GM12878 (cell line): ENCODE measurements around the gene DNAAF5. TPM values are rescaled to one million over a fixed set of nuclear protein-coding genes. Genes with fewer than 3 reads are reported as not detected.

Source experiments
- ATAC-seq: fragments of 200-7000 bp; cut with Tn5 transposase; 3 replicates; pipeline ENCODE4 v1.9.1; 2020; ENCODE audit warnings: mild to moderate bottlenecking, moderate library complexity
- BruUV-seq: library from RNA; stranded (reverse); fragments of 400-500 nt; replicated peaks from 2 replicates; lab custom pipeline; 2021; lab: Mats Ljungman, UMichigan
- CTCF ChIA-PET: fragments of 300-600 bp; sonication (Branson Sonifier 250); formaldehyde crosslinking; extraction: SDS; loops from one replicate; lab custom pipeline; 2021; ENCODE audit warnings: inconsistent platforms; lab: Yijun Ruan, JAX
- POLR2A ChIA-PET: fragments of 350-600 bp; formaldehyde crosslinking; extraction: SDS; loops from one replicate; lab custom pipeline; 2021; ENCODE audit warnings: inconsistent platforms; lab: Charles Lee
- RAD21 ChIA-PET: fragments of 300-600 bp; sonication (Branson Sonifier 250); formaldehyde crosslinking; loops from one replicate; lab custom pipeline; 2023; ENCODE audit warnings: antibody characterized with exemption; ENCODE audit not compliant: unreplicated experiment; lab: Charles Lee
- SMC1A ChIA-PET: fragments of 300-600 bp; sonication (Branson Sonifier 250); formaldehyde crosslinking; loops from one replicate; lab custom pipeline; 2023; ENCODE audit not compliant: unreplicated experiment, uncharacterized antibody; lab: Charles Lee
- DNase-seq: peaks from one replicate; pipeline ENCODE4 v3.0.0-alpha.2; 2011; ENCODE audit warnings: low read depth, low spot score
- FAIRE-seq: peaks from 3 replicates; lab custom pipeline; 2011; peaks lifted over from hg19 to GRCh38; lab: Jason Lieb, UNC
- H2AFZ ChIP-seq: 2 replicates; pipeline ENCODE4 v1.6.0; 2011; ENCODE audit warnings: low read depth, low read length, control low read depth; ENCODE audit not compliant: control insufficient read depth
- H3K27ac ChIP-seq: 2 replicates; pipeline ENCODE4 v1.5.1; 2011; ENCODE audit warnings: control low read depth; ENCODE audit not compliant: control insufficient read depth, insufficient read depth
- H3K27me3 ChIP-seq, 2 experiments: replicated peaks in 1 of 2; 2 replicates each; pipeline versions ENCODE4 v1.6.0 to v1.6.1; 2011; ENCODE audit warnings: low read length in 1 of 2; ENCODE audit not compliant: control insufficient read depth in 2 of 2, insufficient read depth in 2 of 2
- H3K36me3 ChIP-seq, 2 experiments: 2 replicates each; pipeline ENCODE4 v1.5.1; 2011; ENCODE audit warnings: low read length in 1 of 2; ENCODE audit not compliant: control insufficient read depth in 2 of 2, insufficient read depth in 2 of 2
- H3K4me1 ChIP-seq: 2 replicates; pipeline ENCODE4 v1.6.1; 2011; ENCODE audit warnings: mild to moderate bottlenecking, low read length, moderate library complexity, mixed read lengths; ENCODE audit not compliant: control insufficient read depth, insufficient read depth
- H3K4me2 ChIP-seq: 2 replicates; pipeline ENCODE4 v1.6.0; 2011; ENCODE audit warnings: control low read depth; ENCODE audit not compliant: control insufficient read depth, insufficient read depth
- H3K4me3 ChIP-seq: fragments of 200-600 bp; sonication (generic); 2 replicates; pipeline ENCODE4 v1.5.1; 2016
- H3K79me2 ChIP-seq: 2 replicates; pipeline ENCODE4 v1.6.0; 2011; ENCODE audit warnings: low read length; ENCODE audit not compliant: control insufficient read depth, insufficient read depth
- H3K9ac ChIP-seq: 2 replicates; pipeline ENCODE4 v1.8.0; 2011; ENCODE audit warnings: low read length, control low read depth, mixed read lengths; ENCODE audit not compliant: control insufficient read depth, insufficient read depth
- H3K9me3 ChIP-seq: replicated peaks from 3 replicates; pipeline ENCODE4 v1.5.1; 2011; ENCODE audit warnings: mild to moderate bottlenecking, low read length; ENCODE audit not compliant: control insufficient read depth, insufficient read depth
- H4K20me1 ChIP-seq: 2 replicates; pipeline ENCODE4 v1.6.0; 2011; ENCODE audit not compliant: control insufficient read depth, insufficient read depth
- BRCA1 ChIP-seq: IDR thresholded peaks from 2 replicates; pipeline ENCODE4 v1.6.1; 2011; ENCODE audit warnings: low read depth, low read length, improper control_type of control experiment
- CHD2 ChIP-seq: IDR thresholded peaks from 2 replicates; pipeline ENCODE4 v1.6.1; 2011; ENCODE audit warnings: low read depth, low read length, improper control_type of control experiment, borderline replicate concordance
- EED ChIP-seq: sonication (generic); IDR thresholded peaks from 2 replicates; pipeline ENCODE4 v1.6.1; 2016; ENCODE audit warnings: antibody characterized with exemption, low read depth
- ETV6 ChIP-seq, 2 experiments: fragments of 450-650 bp in 1 of 2; IDR thresholded peaks in 1 of 2; conservative IDR thresholded peaks in 1 of 2; 2 replicates each; pipeline ENCODE4 v1.6.1; 2014; ENCODE audit warnings: antibody characterized with exemption in 1 of 2, borderline replicate concordance in 1 of 2, low read depth in 1 of 2, mild to moderate bottlenecking in 1 of 2, moderate library complexity in 1 of 2
- NFIC ChIP-seq: IDR thresholded peaks from 2 replicates; pipeline ENCODE4 v1.6.1; 2012; ENCODE audit warnings: low read depth, mild to moderate bottlenecking, inconsistent platforms, low read length, moderate library complexity
- NR2C2 ChIP-seq: IDR thresholded peaks from 2 replicates; pipeline ENCODE4 v1.6.1; 2011; ENCODE audit warnings: borderline replicate concordance, low read depth; ENCODE audit not compliant: control insufficient read depth, insufficient read length
- NR2F1 ChIP-seq: fragments of 450-650 bp; conservative IDR thresholded peaks from 2 replicates; pipeline ENCODE4 v1.6.1; 2017; ENCODE audit warnings: mild to moderate bottlenecking
- RAD21 ChIP-seq: IDR thresholded peaks from 2 replicates; pipeline ENCODE4 v1.6.1; 2011; ENCODE audit warnings: mild to moderate bottlenecking, low read depth, low read length, moderate library complexity; ENCODE audit not compliant: insufficient read depth
- RB1 ChIP-seq: fragments of 450-650 bp; formaldehyde crosslinking; IDR thresholded peaks from 2 replicates; pipeline ENCODE4 v1.6.1; 2017; ENCODE audit warnings: mild to moderate bottlenecking, borderline replicate concordance
- SIN3A ChIP-seq: IDR thresholded peaks from 2 replicates; pipeline ENCODE4 v1.6.1; 2012; ENCODE audit warnings: low read depth, low read length, improper control_type of control experiment
- SREBF2 ChIP-seq: IDR thresholded peaks from 2 replicates; pipeline ENCODE4 v1.6.1; 2012; ENCODE audit warnings: mild to moderate bottlenecking, low read length
- SUPT20H ChIP-seq: IDR thresholded peaks from 2 replicates; pipeline ENCODE4 v1.6.1; 2011; ENCODE audit warnings: low read depth, mild to moderate bottlenecking, low read length, moderate library complexity, borderline replicate concordance; ENCODE audit not compliant: control insufficient read depth
- USF1 ChIP-seq: IDR thresholded peaks from 2 replicates; pipeline ENCODE4 v1.6.1; 2011; ENCODE audit warnings: borderline replicate concordance, low read depth, mild to moderate bottlenecking, moderate library complexity, mixed read lengths, low read length; ENCODE audit not compliant: insufficient read depth; ENCODE audit errors: extremely low read length
- YY1 ChIP-seq: IDR thresholded peaks from 2 replicates; pipeline ENCODE4 v1.6.1; 2011; ENCODE audit warnings: low read depth, mild to moderate bottlenecking, low read length
- WGBS: methylation state at CpG from one replicate; pipeline ENCODE4 v1.1.6; 2016; ENCODE audit warnings: low lambda C conversion rate; ENCODE audit not compliant: insufficient replicate concordance, insufficient coverage; ENCODE audit errors: missing lambda C conversion rate; 5-methylcytosine and 5-hydroxymethylcytosine counted together
- in situ Hi-C: fragments of 300-500 bp; cut with MboI; formaldehyde crosslinking; loops from 9 replicates; pipeline ENCODE4 v1.14.3; 2018; ENCODE audit warnings: mixed read lengths
- intact Hi-C: fragments of 100-400 bp; cut with micrococcal nuclease; formaldehyde crosslinking; loops from one replicate; pipeline ENCODE4 v1.14.2; 2022; ENCODE audit not compliant: unreplicated experiment
- polyA plus RNA-seq, 11 experiments: library from polyadenylated mRNA; depleted of rRNA in 4 of 11; unstranded in 6 of 11; stranded (reverse) in 5 of 11; fragments of >200 nt; fragmentation: Nextera tagmentation in 4 of 11; fragmentation: Illumina TruSeq in 1 of 11; extraction: Ambion mirVana in 4 of 11; extraction: Trizol in 1 of 11; gene quantifications; 1 replicate in 1 of 11; 2 replicates in 10 of 11; pipeline versions ENCODE4 v1.2.1 to v1.2.3, GENCODE V29; 2011 to 2016; ENCODE audit warnings: inconsistent platforms in 2 of 11, missing spikeins in 2 of 11, low read depth in 1 of 11
- total RNA-seq, 4 experiments: library from RNA; depleted of rRNA in 3 of 4; stranded (reverse); fragments of >200 nt in 3 of 4; fragmentation: Illumina TruSeq in 1 of 4; extraction: Trizol in 1 of 4; gene quantifications; 2 replicates each; pipeline versions ENCODE4 v1.2.1 to v1.2.3, GENCODE V29; 2013 to 2021
- TF ChIP-seq, protein P1 (sequence below): fragments of 450-650 bp; formaldehyde crosslinking; IDR thresholded peaks from 2 replicates; pipeline ENCODE4 v1.5.0; 2022; ENCODE audit warnings: mild to moderate bottlenecking, missing genetic modification characterization

DNAAF5 gene
- total and polyA plus RNA-seq, 10 of the 15 experiments (the other 5 are each of a cell fraction or from before 2014, with no cell fraction given): 1.8 to 38.3 (median 9.2) TPM

GRCh38 chr7:730501-731439 is 4.3 kb downstream of the DNAAF5 start:
- peaks cover 30% of the 10 kb centered on the region for H3K79me2 ChIP-seq
- BruUV-seq: no TSS peak
- peak overlapping the region; percentile 48; the same call in 1 of the 2 replicates for H3K4me2 ChIP-seq
- H4K20me1 ChIP-seq: no peaks in the 10 kb centered on the region
- POLR2A ChIA-PET: no interaction called here
- H3K9ac ChIP-seq: no peak overlapping the region
- no peak overlapping the region for H2AFZ ChIP-seq
- TF ChIP-seq NR2C2: no peak
- TF ChIP-seq, protein P1, sequence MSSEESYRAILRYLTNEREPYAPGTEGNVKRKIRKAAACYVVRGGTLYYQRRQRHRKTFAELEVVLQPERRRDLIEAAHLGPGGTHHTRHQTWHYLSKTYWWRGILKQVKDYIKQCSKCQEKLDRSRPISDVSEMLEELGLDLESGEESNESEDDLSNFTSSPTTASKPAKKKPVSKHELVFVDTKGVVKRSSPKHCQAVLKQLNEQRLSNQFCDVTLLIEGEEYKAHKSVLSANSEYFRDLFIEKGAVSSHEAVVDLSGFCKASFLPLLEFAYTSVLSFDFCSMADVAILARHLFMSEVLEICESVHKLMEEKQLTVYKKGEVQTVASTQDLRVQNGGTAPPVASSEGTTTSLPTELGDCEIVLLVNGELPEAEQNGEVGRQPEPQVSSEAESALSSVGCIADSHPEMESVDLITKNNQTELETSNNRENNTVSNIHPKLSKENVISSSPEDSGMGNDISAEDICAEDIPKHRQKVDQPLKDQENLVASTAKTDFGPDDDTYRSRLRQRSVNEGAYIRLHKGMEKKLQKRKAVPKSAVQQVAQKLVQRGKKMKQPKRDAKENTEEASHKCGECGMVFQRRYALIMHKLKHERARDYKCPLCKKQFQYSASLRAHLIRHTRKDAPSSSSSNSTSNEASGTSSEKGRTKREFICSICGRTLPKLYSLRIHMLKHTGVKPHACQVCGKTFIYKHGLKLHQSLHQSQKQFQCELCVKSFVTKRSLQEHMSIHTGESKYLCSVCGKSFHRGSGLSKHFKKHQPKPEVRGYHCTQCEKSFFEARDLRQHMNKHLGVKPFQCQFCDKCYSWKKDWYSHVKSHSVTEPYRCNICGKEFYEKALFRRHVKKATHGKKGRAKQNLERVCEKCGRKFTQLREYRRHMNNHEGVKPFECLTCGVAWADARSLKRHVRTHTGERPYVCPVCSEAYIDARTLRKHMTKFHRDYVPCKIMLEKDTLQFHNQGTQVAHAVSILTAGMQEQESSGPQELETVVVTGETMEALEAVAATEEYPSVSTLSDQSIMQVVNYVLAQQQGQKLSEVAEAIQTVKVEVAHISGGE: no peak
- TF ChIP-seq SUPT20H: no peak
- no peak for TF ChIP-seq EED
- TF ChIP-seq SREBF2: no peak
- no peak for TF ChIP-seq SIN3A
- TF ChIP-seq RB1: no peak
- no peak for TF ChIP-seq RAD21
- no peak for TF ChIP-seq CHD2
- no peak for TF ChIP-seq YY1
- no peak for TF ChIP-seq ETV6 (conservative IDR thresholded peaks at IDR 0.05 in 1 of 2, IDR thresholded peaks at IDR 0.05 in 1 of 2; ENCODE audit: borderline replicate concordance in 1 of 2, low read depth in 1 of 2)
- TF ChIP-seq USF1: no peak
- TF ChIP-seq NFIC: no peak
- no peak for TF ChIP-seq NR2F1
- TF ChIP-seq BRCA1: no peak
- TF ChIP-seq, all 136 proteins: peak for 0
- in situ Hi-C loops: no loop called here
- WGBS: 83% methylated on average over 23 of the region's 23 CpGs
- ATAC-seq: no peak
- peaks cover 7% of the 10 kb centered on the region for H3K4me1 ChIP-seq
- peaks cover 18% of the 10 kb centered on the region for H3K9me3 ChIP-seq
- H3K4me3 ChIP-seq: no peak overlapping the region
- RAD21 ChIA-PET: no interaction called here
- intact Hi-C loops: no loop called here
- DNase-seq: no peak
- no peaks in the 10 kb centered on the region for H3K27me3 ChIP-seq
- SMC1A ChIA-PET: no interaction called here
- peaks cover 0 to 7% of the 10 kb centered on the region in 2 experiments; a peak in 2 of 4 replicates for H3K36me3 ChIP-seq
- CTCF ChIA-PET: interaction anchor here (0.7 to 1.0 kb wide), 3 partner anchors 9 to 211 kb away, joined by 3 read pairs; partner anchors contain the start of gene PDGFA
- H3K27ac ChIP-seq: no peak overlapping the region
- no peak for FAIRE-seq
